Body of pancreas (tissue), 4 donors: ENCODE data around the gene B4GALT2.

ENCODE experiments used
- CTCF ChIP-seq, 7 experiments: fragments of 450-650 bp in 4 of 7; fragments of 200-600 bp in 3 of 7; sonication (generic) in 3 of 7; IDR thresholded peaks; one replicate each; pipeline ENCODE4 v1.5.1; 2016 to 2019; ENCODE audit warnings: antibody characterized with exemption in 7 of 7
- POLR2A ChIP-seq, 3 donors: fragments of 450-650 bp; IDR thresholded peaks; one replicate each; pipeline ENCODE4 v1.6.1; 2016; ENCODE audit warnings: antibody characterized with exemption in 3 of 3, mild to moderate bottlenecking in 2 of 3

- TF ChIP-seq POLR2A (IDR thresholded peaks at IDR 0.05) (no peak), CTCF (IDR thresholded peaks at IDR 0.05) (no peak)
These were observed 4.4 kb downstream of the B4GALT2 start for GRCh38 chr1:43983253-43983899.
